Lung microvascular endothelial cell (primary cell): ENCODE results near the gene TANC1. TPM values are rescaled to one million over a fixed set of nuclear protein-coding genes. Genes with fewer than 3 reads are reported as not detected.

ENCODE experiments used
- DNase-seq, 2 donors: peaks; one replicate each; pipeline versions ENCODE4 v3.0.0 to v3.0.0-alpha.2; 2010; ENCODE audit warnings: low read depth in 2 of 2
- total RNA-seq: library from RNA; depleted of rRNA; stranded (reverse); fragments of >200 nt; gene quantifications from 2 replicates; pipeline ENCODE4 v1.2.1, GENCODE V29; 2014

TANC1 gene
- total RNA-seq, 1 donor from 2014 or later, result 64.7 TPM

GRCh38 chr2:158960193-158960592, 8.2 kb upstream of the TANC1 start:
- no peak for DNase-seq

- no peak for DNase-seq
These were observed 6.4 kb upstream of the TANC1 start for GRCh38 chr2:158962074-158962473.

GRCh38 chr2:158963071-158963470, 5.4 kb upstream of the TANC1 start:
- DNase-seq, result no peak

GRCh38 chr2:158965107-158965506, 3.3 kb upstream of the TANC1 start:
- DNase-seq, result no peak

- no peak for DNase-seq
These were observed 2.8 kb upstream of the TANC1 start for GRCh38 chr2:158965641-158966040.

- no peak for DNase-seq
These were observed 2.1 kb upstream of the TANC1 start for GRCh38 chr2:158966312-158966711.

GRCh38 chr2:158967114-158967730, 1.2 kb upstream of the TANC1 start:
- DNase-seq, result no peak

- peak; percentile 37 to 52 for DNase-seq
These were observed 577 bp upstream of the TANC1 start for GRCh38 chr2:158967731-158968395.

GRCh38 chr2:158969162-158969714, 798 bp downstream of the TANC1 start:
- DNase-seq, result peak in 1 of 2 donors; percentile 19

GRCh38 chr2:158969715-158970240, 1.3 kb downstream of the TANC1 start:
- peak; percentile 47 to 59 for DNase-seq

GRCh38 chr2:158970241-158970751, 1.9 kb downstream of the TANC1 start:
- DNase-seq, result peak; percentile 50 to 57

- no peak for DNase-seq
These were observed 4.9 kb downstream of the TANC1 start for GRCh38 chr2:158973116-158973956.

- no peak for DNase-seq
These were observed 7.0 kb downstream of the TANC1 start for GRCh38 chr2:158975271-158975921.

GRCh38 chr2:158979772-158980171, 11.3 kb downstream of the TANC1 start:
- no peak for DNase-seq

- DNase-seq, result no peak
These were observed 16.2 kb downstream of the TANC1 start for GRCh38 chr2:158984604-158985135.

GRCh38 chr2:158988501-158988900, 20.1 kb downstream of the TANC1 start:
- no peak for DNase-seq

GRCh38 chr2:158989165-158989564, 20.7 kb downstream of the TANC1 start:
- DNase-seq, result no peak

GRCh38 chr2:158990397-158991214, 22.2 kb downstream of the TANC1 start:
- peak in 1 of 2 donors; percentile 42 for DNase-seq

GRCh38 chr2:158993030-158993429, 24.6 kb downstream of the TANC1 start:
- no peak for DNase-seq
